SU-DHL-6 (cell line): Measurements from ENCODE around the gene GRIK3.

Experiments used
- CTCF ChIP-seq: fragments of 200-600 bp; sonication (generic); IDR thresholded peaks from one replicate; pipeline ENCODE4 v1.5.1; 2017; ENCODE audit warnings: antibody characterized with exemption, mild to moderate bottlenecking, low read length, moderate library complexity; ENCODE audit not compliant: insufficient read depth, poor library complexity, severe bottlenecking
- EZH2phosphoT487 ChIP-seq: fragments of 200-600 bp; sonication (generic), shearing (Covaris generic); conservative IDR thresholded peaks from 2 replicates; pipeline ENCODE4 v1.6.1; 2018; ENCODE audit warnings: mild to moderate bottlenecking, antibody characterized with exemption, low read length, moderate library complexity, mixed read lengths

DNA sequence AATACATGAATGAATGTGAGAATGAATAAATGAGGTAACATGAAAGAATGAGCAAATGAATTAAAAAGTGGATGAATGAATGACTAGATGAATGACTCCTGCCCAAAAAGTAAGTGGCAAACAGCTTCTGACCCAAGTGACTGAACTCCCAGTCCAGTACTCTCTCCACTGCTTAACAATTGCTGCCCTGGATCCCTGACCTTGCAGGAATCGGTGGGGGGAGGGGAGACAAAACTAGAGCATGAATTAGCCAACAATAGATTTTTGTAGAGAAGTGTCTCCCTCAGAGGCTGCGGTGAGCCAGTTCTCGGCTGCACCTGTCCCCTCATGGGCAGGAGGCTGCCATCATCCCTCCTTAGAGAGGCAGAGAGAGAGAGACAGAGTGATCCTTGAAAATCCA lies 5.9 kb upstream of the GRIK3 start:
- TF ChIP-seq CTCF, result no peak
- TF ChIP-seq EZH2phosphoT487, result no peak
